Endothelial cell of umbilical vein (primary cell): Measurements from ENCODE around the gene ZNF552. TPM values are rescaled to one million over a fixed set of nuclear protein-coding genes. Genes with fewer than 3 reads are reported as not detected.
"Not testable (repeated sequence)": the region's sequence is repeated elsewhere in the genome, so short reads cannot be mapped to it uniquely, and the experiment has no call there.

Source experiments
- BruUV-seq: library from RNA; stranded (reverse); fragments of 400-500 nt; replicated peaks from 2 replicates; lab custom pipeline; 2021; lab: Mats Ljungman, UMichigan
- CTCF ChIA-PET: fragments of 300-600, 350-600 bp; sonication (Branson Sonifier 250); formaldehyde crosslinking; loops from one replicate; lab custom pipeline; 2021; ENCODE audit warnings: antibody characterized with exemption, inconsistent platforms; lab: Charles Lee
- POLR2A ChIA-PET: fragments of 300-600, 350-600 bp; sonication (Branson Sonifier 250); formaldehyde crosslinking; loops from one replicate; lab custom pipeline; 2021; ENCODE audit warnings: antibody characterized with exemption, inconsistent platforms; lab: Charles Lee
- DNase-seq: peaks from one replicate; pipeline ENCODE4 v3.0.0-alpha.2; 2011; ENCODE audit warnings: low read depth, low spot score
- FAIRE-seq: peaks from 2 replicates; lab custom pipeline; 2011; peaks lifted over from hg19 to GRCh38; lab: Jason Lieb, UNC
- H2AFZ ChIP-seq: 2 replicates; pipeline ENCODE4 v1.6.0; 2012; ENCODE audit warnings: low read depth, low read length, control low read depth, inconsistent platforms
- H3K27ac ChIP-seq: 2 replicates; pipeline ENCODE4 v1.5.1; 2011; ENCODE audit warnings: low read depth, mild to moderate bottlenecking, control low read depth, low read length, moderate library complexity; ENCODE audit not compliant: insufficient read depth
- H3K27me3 ChIP-seq, 2 experiments: 2 replicates each; pipeline versions ENCODE4 v1.6.0 to v1.6.1; 2011; ENCODE audit warnings: low read length in 2 of 2, mixed read lengths in 1 of 2; ENCODE audit not compliant: control insufficient read depth in 2 of 2, insufficient read depth in 2 of 2
- H3K36me3 ChIP-seq, 2 experiments: 2 replicates in 1 of 2; 3 replicates in 1 of 2; pipeline ENCODE4 v1.5.1; 2011; ENCODE audit warnings: low read length in 2 of 2, mild to moderate bottlenecking in 1 of 2, moderate library complexity in 1 of 2; ENCODE audit not compliant: control insufficient read depth in 2 of 2, insufficient read depth in 2 of 2; ENCODE audit errors: extremely low read depth in 1 of 2
- H3K4me1 ChIP-seq: 3 replicates; pipeline ENCODE4 v1.5.1; 2011; ENCODE audit warnings: mild to moderate bottlenecking, low read length; ENCODE audit not compliant: control insufficient read depth, insufficient read depth; ENCODE audit errors: extremely low read depth
- H3K4me2 ChIP-seq: 2 replicates; pipeline ENCODE4 v1.6.1; 2011; ENCODE audit warnings: low read length, control low read depth, mixed read lengths; ENCODE audit not compliant: insufficient read depth
- H3K4me3 ChIP-seq, 3 experiments: fragments of 200-600 bp in 1 of 3; sonication (generic), shearing (Covaris generic) in 1 of 3; replicated peaks in 1 of 3; 2 replicates each; pipeline ENCODE4 v1.5.1; 2011 to 2016; ENCODE audit warnings: control low read depth in 3 of 3, low read length in 3 of 3, mild to moderate bottlenecking in 2 of 3, inconsistent platforms in 1 of 3, low read depth in 1 of 3, moderate library complexity in 1 of 3; ENCODE audit not compliant: insufficient read depth in 1 of 3
- H3K79me2 ChIP-seq: 2 replicates; pipeline ENCODE4 v1.6.0; 2012; ENCODE audit warnings: low read length, inconsistent platforms; ENCODE audit not compliant: control insufficient read depth, insufficient read depth
- H3K9ac ChIP-seq: replicated peaks from 2 replicates; pipeline ENCODE3; 2011; ENCODE audit warnings: low read length, control low read depth; ENCODE audit not compliant: insufficient read depth; ENCODE audit errors: extremely low read depth
- H3K9me1 ChIP-seq: replicated peaks from 3 replicates; pipeline ENCODE4 v1.6.0; 2011; ENCODE audit warnings: mild to moderate bottlenecking, low read length; ENCODE audit not compliant: control insufficient read depth, insufficient read depth; ENCODE audit errors: extremely low read depth
- H3K9me3 ChIP-seq: replicated peaks from 2 replicates; pipeline ENCODE4 v1.5.1; 2012; ENCODE audit warnings: low read length, inconsistent platforms; ENCODE audit not compliant: control insufficient read depth, insufficient read depth
- H4K20me1 ChIP-seq: replicated peaks from 2 replicates; pipeline ENCODE3; 2011; ENCODE audit warnings: mild to moderate bottlenecking, low read length; ENCODE audit not compliant: control insufficient read depth, insufficient read depth; ENCODE audit errors: extremely low read depth
- dilution Hi-C: fragments of 300-500 bp; cut with MboI; formaldehyde crosslinking; loops from one replicate; pipeline ENCODE4 v1.15.0; 2019; ENCODE audit warnings: low sequenced_read_pairs; ENCODE audit not compliant: extremely low pct_ligation_motif_present
- intact Hi-C: fragments of 100-400 bp; cut with micrococcal nuclease; formaldehyde crosslinking; loops from one replicate; pipeline ENCODE4 v1.10.0; 2022
- polyA plus RNA-seq, 4 experiments: library from polyadenylated mRNA; depleted of rRNA in 3 of 4; stranded (reverse) in 3 of 4; unstranded in 1 of 4; fragments of >200 nt; gene quantifications; 2 replicates each; pipeline versions ENCODE4 v1.2.1 to v1.2.3, GENCODE V29; 2011 to 2012; ENCODE audit warnings: missing spikeins in 1 of 4
- total RNA-seq: library from RNA; stranded (reverse); gene quantifications from 2 replicates; pipeline ENCODE4 v1.2.3, GENCODE V29; 2021

Gene ZNF552
- total and polyA plus RNA-seq, 2 donors (not counting 3 experiments of a cell fraction or from before 2014, with no cell fraction given) = 3.0 to 6.1 TPM

GRCh38 chr19:57854117-57854516 is 39.4 kb upstream of the ZNF552 start:
- CTCF ChIA-PET, H2AFZ ChIP-seq, H3K4me1 ChIP-seq, H3K27me3 ChIP-seq, H3K9ac ChIP-seq, intact Hi-C loops, H3K4me2 ChIP-seq, POLR2A ChIA-PET, FAIRE-seq, H3K9me3 ChIP-seq, H3K27ac ChIP-seq, DNase-seq, H4K20me1 ChIP-seq, H3K9me1 ChIP-seq, dilution Hi-C loops, BruUV-seq, H3K4me3 ChIP-seq: not testable (repeated sequence)
- H3K36me3 ChIP-seq = peaks cover 9 to 15% of the 10 kb centered on the region in 2 experiments
- peaks cover 57% of the 10 kb centered on the region for H3K79me2 ChIP-seq

GRCh38 chr19:57851812-57852603 is 37.3 kb upstream of the ZNF552 start:
- H3K4me2 ChIP-seq, H3K4me3 ChIP-seq, H3K9me1 ChIP-seq, H3K4me1 ChIP-seq, H4K20me1 ChIP-seq, BruUV-seq, H2AFZ ChIP-seq, intact Hi-C loops, dilution Hi-C loops, H3K27ac ChIP-seq, H3K9ac ChIP-seq, POLR2A ChIA-PET, H3K27me3 ChIP-seq, DNase-seq, H3K9me3 ChIP-seq: not testable (repeated sequence)
- Histone ChIP-seq H3K36me3 (peaks cover 3 to 12% of the 10 kb centered on the region in 2 experiments), H3K79me2 (peaks cover 52% of the 10 kb centered on the region)
- FAIRE-seq = peak; percentile 48
- CTCF ChIA-PET = interaction anchor here (1.1 kb wide), 1 partner anchor 33 kb away, joined by 3 read pairs; no protein-coding TSS in a partner anchor
